Sigmoid colon (tissue), 7 donors: ENCODE measurements around the gene SCN1B. TPM values are rescaled to one million over a fixed set of nuclear protein-coding genes. Genes with fewer than 3 reads are reported as not detected.

Experiments
- DNase-seq: peaks from one replicate; pipeline ENCODE4 v3.0.0-alpha.2; 2019
- H3K27ac ChIP-seq, 4 donors: fragments of 200-600 bp; sonication (generic); one replicate each; pipeline ENCODE4 v1.5.1; 2016 to 2019; ENCODE audit warnings: mild to moderate bottlenecking in 1 of 4
- H3K27me3 ChIP-seq, 3 donors: fragments of 200-600 bp; sonication (generic); one replicate each; pipeline ENCODE4 v1.5.1; 2019; ENCODE audit warnings: mild to moderate bottlenecking in 1 of 3
- H3K36me3 ChIP-seq, 4 donors: fragments of 200-600 bp; sonication (generic); one replicate each; pipeline ENCODE4 v1.5.1; 2016 to 2019
- H3K4me1 ChIP-seq, 4 donors: fragments of 200-600 bp; sonication (generic); one replicate each; pipeline ENCODE4 v1.5.1; 2017 to 2019
- H3K4me3 ChIP-seq, 4 donors: fragments of 200-600 bp; sonication (generic); one replicate each; pipeline ENCODE4 v1.5.1; 2017 to 2019; ENCODE audit warnings: mild to moderate bottlenecking in 2 of 4, moderate library complexity in 1 of 4
- H3K9me3 ChIP-seq, 4 donors: fragments of 200-600 bp in 3 of 4; sonication (generic) in 3 of 4; one replicate each; pipeline versions ENCODE4 v1.5.1 to v1.6.1; 2013 to 2019
- EP300 ChIP-seq, 4 donors: sonication (generic); formaldehyde crosslinking; IDR thresholded peaks; one replicate each; pipeline ENCODE4 v1.6.1; 2017; ENCODE audit warnings: antibody characterized with exemption in 4 of 4
- POLR2A ChIP-seq, 2 donors: fragments of 450-650 bp; IDR thresholded peaks; one replicate each; pipeline ENCODE4 v1.6.1; 2016; ENCODE audit warnings: antibody characterized with exemption in 2 of 2, mild to moderate bottlenecking in 2 of 2, moderate library complexity in 2 of 2
- POLR2AphosphoS5 ChIP-seq, 4 donors: sonication (generic); formaldehyde crosslinking; IDR thresholded peaks; one replicate each; pipeline ENCODE4 v1.6.1; 2017; ENCODE audit warnings: antibody characterized with exemption in 4 of 4
- WGBS, 2 donors: extraction: QIAGEN DNeasy Blood & Tissue Kit; methylation state at CpG; one replicate each; pipeline ENCODE4 v1.1.7; 2013; 5-methylcytosine and 5-hydroxymethylcytosine counted together
- intact Hi-C: fragments of 100-400 bp; cut with DNase I; formaldehyde crosslinking; loops from one replicate; pipeline ENCODE4 v1.15.1; 2023
- polyA plus RNA-seq, 3 donors: library from polyadenylated mRNA; stranded (reverse); fragments of 200-250 nt; gene quantifications; one replicate each; pipeline ENCODE4 v1.2.3, GENCODE V29; 2013
- total RNA-seq, 4 donors: library from RNA; depleted of rRNA; stranded (reverse); fragments of >200 nt; gene quantifications; one replicate each; pipeline ENCODE4 v1.1.0, GENCODE V29; 2016
- TF ChIP-seq, protein P1 (sequence below), 4 experiments: fragments of 450-650 bp in 3 of 4; fragments of 200-600 bp in 1 of 4; IDR thresholded peaks; one replicate each; pipeline ENCODE4 v1.5.1; 2016 to 2019; ENCODE audit warnings: antibody characterized with exemption in 4 of 4, mild to moderate bottlenecking in 3 of 4, moderate library complexity in 2 of 4
- donor health status: healthy with polysubstance abuse.
- donor health status: Bipolar disorder and iron deficiency.
- donor health status: healthy.

SCN1B gene
- total and polyA plus RNA-seq, 7 donors, result 3.0 to 10.0 (median 5.7) TPM

DNA sequence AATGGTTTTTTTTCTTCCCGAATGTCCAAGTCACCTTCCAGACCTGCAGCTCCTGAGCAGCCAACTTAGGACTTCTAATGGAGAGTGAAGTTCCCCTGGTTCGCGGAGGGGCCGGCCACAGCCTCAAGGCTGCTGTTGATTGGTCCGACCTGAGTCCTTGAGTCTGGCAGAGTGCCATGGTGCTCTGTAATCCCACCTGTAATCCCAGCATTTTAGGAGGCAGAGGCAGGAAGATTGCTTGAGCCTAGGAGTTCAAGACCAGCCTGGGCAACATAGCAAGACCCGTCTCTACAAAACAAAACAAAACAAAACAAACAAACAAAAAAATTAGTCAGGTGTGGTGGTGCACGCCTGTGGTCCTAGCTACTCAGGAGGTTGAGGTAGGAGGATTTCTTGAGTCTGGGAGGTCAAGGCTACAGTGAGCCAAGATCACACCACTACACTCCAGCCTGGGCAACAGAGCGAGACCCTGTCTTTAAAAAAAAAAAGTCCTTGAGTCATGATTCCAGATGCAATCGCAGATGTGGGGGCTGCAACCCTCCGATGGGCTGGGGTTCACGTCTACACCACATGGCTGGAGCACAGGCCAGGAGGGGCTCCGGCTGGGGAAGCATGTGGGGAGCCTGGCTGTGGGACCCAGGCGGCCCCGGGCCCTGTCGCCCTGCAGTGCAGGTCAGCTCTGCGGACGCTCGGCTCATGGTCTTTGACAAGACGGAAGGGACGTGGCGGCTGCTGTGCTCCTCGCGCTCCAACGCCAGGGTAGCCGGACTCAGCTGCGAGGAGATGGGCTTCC is 28.9 kb downstream of the SCN1B start:
- 86 to 92% methylated on average over 26 of the region's 26 CpGs for WGBS, 2 donors
- H3K9me3 ChIP-seq, result no peaks in the 10 kb centered on the region
- no peak overlapping the region for H3K27ac ChIP-seq
- H3K4me1 ChIP-seq, result no peaks in the 10 kb centered on the region
- no peaks in the 10 kb centered on the region for H3K36me3 ChIP-seq
- no peak for DNase-seq
- H3K4me3 ChIP-seq, result no peak overlapping the region
- no peak for TF ChIP-seq POLR2AphosphoS5 (IDR thresholded peaks at IDR 0.05)
- TF ChIP-seq POLR2A (IDR thresholded peaks at IDR 0.05), result no peak
- no peak for TF ChIP-seq EP300 (IDR thresholded peaks at IDR 0.05)
- TF ChIP-seq, protein P1, sequence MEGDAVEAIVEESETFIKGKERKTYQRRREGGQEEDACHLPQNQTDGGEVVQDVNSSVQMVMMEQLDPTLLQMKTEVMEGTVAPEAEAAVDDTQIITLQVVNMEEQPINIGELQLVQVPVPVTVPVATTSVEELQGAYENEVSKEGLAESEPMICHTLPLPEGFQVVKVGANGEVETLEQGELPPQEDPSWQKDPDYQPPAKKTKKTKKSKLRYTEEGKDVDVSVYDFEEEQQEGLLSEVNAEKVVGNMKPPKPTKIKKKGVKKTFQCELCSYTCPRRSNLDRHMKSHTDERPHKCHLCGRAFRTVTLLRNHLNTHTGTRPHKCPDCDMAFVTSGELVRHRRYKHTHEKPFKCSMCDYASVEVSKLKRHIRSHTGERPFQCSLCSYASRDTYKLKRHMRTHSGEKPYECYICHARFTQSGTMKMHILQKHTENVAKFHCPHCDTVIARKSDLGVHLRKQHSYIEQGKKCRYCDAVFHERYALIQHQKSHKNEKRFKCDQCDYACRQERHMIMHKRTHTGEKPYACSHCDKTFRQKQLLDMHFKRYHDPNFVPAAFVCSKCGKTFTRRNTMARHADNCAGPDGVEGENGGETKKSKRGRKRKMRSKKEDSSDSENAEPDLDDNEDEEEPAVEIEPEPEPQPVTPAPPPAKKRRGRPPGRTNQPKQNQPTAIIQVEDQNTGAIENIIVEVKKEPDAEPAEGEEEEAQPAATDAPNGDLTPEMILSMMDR (IDR thresholded peaks at IDR 0.05), result no peak
- intact Hi-C loops, result no loop called here
- H3K27me3 ChIP-seq, result peaks cover 0 to 20% (median 7%) of the 10 kb centered on the region in 3 donors

DNA sequence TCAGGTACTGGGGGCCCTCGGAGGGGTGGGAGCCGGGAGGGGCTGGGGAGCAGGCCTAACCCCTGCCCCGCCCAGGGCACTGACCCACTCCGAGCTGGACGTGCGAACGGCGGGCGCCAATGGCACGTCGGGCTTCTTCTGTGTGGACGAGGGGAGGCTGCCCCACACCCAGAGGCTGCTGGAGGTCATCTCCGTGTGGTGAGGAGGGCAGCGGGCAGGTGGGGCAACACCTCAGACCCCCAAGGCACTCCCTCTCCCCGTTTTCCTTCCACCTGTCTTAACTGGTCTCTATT is 29.5 kb downstream of the SCN1B start:
- peaks cover 0 to 20% (median 7%) of the 10 kb centered on the region in 3 donors for H3K27me3 ChIP-seq
- no peaks in the 10 kb centered on the region for H3K36me3 ChIP-seq
- H3K27ac ChIP-seq, result no peak overlapping the region
- WGBS, 2 donors, result 74 to 92% methylated on average over 15 of the region's 15 CpGs
- TF ChIP-seq EP300 (IDR thresholded peaks at IDR 0.05) (no peak), POLR2AphosphoS5 (IDR thresholded peaks at IDR 0.05) (no peak), POLR2A (IDR thresholded peaks at IDR 0.05) (no peak)
- TF ChIP-seq, protein P1 (IDR thresholded peaks at IDR 0.05), result no peak
- no peaks in the 10 kb centered on the region for H3K4me1 ChIP-seq
- no peak for DNase-seq
- H3K9me3 ChIP-seq, result no peaks in the 10 kb centered on the region
- no peak overlapping the region for H3K4me3 ChIP-seq
- intact Hi-C loops, result no loop called here

DNA sequence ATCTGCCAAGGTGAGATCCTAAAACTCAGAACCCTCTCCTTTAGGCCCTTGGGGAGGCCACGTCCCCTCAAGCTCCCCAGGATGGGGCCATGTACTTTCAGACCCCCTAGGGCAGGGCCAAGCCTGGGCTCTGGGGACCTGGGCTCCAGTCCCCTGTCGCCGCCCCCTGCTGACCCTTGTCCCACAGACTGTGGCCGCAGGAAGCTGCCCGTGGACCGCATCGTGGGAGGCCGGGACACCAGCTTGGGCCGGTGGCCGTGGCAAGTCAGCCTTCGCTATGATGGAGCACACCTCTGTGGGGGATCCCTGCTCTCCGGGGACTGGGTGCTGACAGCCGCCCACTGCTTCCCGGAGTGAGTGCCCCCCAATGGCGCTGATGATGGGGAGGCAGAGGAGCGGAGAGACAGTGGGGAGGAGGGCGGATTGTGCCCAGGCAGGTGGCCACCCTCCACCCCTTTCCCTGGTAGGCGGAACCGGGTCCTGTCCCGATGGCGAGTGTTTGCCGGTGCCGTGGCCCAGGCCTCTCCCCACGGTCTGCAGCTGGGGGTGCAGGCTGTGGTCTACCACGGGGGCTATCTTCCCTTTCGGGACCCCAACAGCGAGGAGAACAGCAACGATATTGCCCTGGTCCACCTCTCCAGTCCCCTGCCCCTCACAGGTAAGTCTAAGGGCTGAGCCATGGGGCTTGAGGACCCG is 30.0 kb downstream of the SCN1B start:
- Histone ChIP-seq H3K4me1 (no peaks in the 10 kb centered on the region), H3K27ac (no peak overlapping the region), H3K4me3 (no peak overlapping the region), H3K36me3 (no peaks in the 10 kb centered on the region), H3K9me3 (no peaks in the 10 kb centered on the region), H3K27me3 (peaks cover 0 to 20% (median 7%) of the 10 kb centered on the region in 3 donors)
- DNase-seq, result no peak
- TF ChIP-seq POLR2AphosphoS5 (IDR thresholded peaks at IDR 0.05) (no peak), EP300 (IDR thresholded peaks at IDR 0.05) (no peak), POLR2A (IDR thresholded peaks at IDR 0.05) (no peak)
- TF ChIP-seq, protein P1 (IDR thresholded peaks at IDR 0.05), result no peak
- intact Hi-C loops, result no loop called here
- WGBS, 2 donors, result 91 to 94% methylated on average over 29 of the region's 29 CpGs

DNA sequence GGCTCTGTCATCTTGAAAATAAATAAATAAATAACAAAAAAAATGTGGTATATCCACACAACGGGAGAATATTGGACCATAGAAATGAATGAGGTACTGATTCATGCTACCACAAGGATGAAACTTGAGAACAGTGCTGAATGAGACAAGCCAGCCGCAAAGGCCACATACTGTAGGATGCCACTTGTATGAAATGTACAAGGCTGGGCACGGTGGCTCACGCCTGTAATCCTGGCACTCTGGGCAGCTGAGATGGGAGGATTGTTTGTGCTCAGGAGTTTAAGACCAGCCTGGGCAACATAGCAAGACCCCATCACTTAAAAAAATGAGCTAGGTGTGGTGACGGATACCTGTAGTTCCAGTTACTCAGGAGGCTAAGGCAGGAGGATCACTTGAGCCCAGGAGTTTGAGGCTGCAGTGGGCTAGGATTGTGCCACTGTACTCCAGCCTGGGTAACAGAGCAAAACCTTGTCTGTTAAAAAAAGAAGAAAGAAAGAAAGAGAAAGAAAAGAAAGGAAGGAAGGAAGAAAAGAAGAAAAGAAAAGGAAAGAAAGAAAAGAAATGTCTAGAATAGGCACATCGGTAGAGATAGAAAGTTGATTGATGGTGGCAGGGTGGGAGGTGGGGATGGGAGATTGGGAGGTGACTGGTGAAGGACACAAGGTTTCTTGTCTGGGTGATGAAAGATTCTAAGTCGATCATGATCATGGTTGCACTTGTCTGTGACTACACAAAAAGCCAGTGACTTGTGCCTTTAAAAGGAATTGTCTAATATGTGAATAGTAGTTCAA is 31.5 kb downstream of the SCN1B start:
- Histone ChIP-seq H3K4me1 (no peaks in the 10 kb centered on the region), H3K27ac (no peak overlapping the region), H3K27me3 (peaks cover 0 to 5% (median 0%) of the 10 kb centered on the region in 3 donors), H3K9me3 (no peaks in the 10 kb centered on the region), H3K4me3 (no peak overlapping the region), H3K36me3 (no peaks in the 10 kb centered on the region)
- TF ChIP-seq POLR2A (IDR thresholded peaks at IDR 0.05) (no peak), EP300 (IDR thresholded peaks at IDR 0.05) (no peak), POLR2AphosphoS5 (IDR thresholded peaks at IDR 0.05) (no peak)
- TF ChIP-seq, protein P1 (IDR thresholded peaks at IDR 0.05), result no peak
- DNase-seq, result no peak
- 77 to 87% methylated on average over 7 of the region's 7 CpGs for WGBS, 2 donors
- intact Hi-C loops, result no loop called here
